AG04449 (cell line): ENCODE measurements around the gene BORCS8.

Experiments
- CTCF ChIA-PET: fragments of 350-600 bp; formaldehyde crosslinking; extraction: SDS; loops from one replicate; lab custom pipeline; 2021; ENCODE audit warnings: antibody characterized with exemption; lab: Yijun Ruan, JAX
- POLR2A ChIA-PET: fragments of 400-600, 350-600 bp; formaldehyde crosslinking; extraction: SDS; loops from one replicate; lab custom pipeline; 2020; ENCODE audit warnings: antibody characterized with exemption, inconsistent platforms; lab: Yijun Ruan, JAX
- DNase-seq: peaks from one replicate; pipeline ENCODE4 v3.0.0-alpha.2; 2010; ENCODE audit warnings: low read depth, low spot score
- H3K4me3 ChIP-seq: 2 replicates; pipeline ENCODE4 v1.5.1; 2011; ENCODE audit warnings: low read depth, mild to moderate bottlenecking, control low read depth, low read length
- TF ChIP-seq, protein P1 (sequence below): IDR thresholded peaks from one replicate; pipeline ENCODE4 v1.5.1; 2011; ENCODE audit warnings: mild to moderate bottlenecking, moderate library complexity, low read length, control low read depth, inconsistent platforms; ENCODE audit not compliant: insufficient read depth; ENCODE audit errors: missing control alignments

The BORCS8 gene

DNA sequence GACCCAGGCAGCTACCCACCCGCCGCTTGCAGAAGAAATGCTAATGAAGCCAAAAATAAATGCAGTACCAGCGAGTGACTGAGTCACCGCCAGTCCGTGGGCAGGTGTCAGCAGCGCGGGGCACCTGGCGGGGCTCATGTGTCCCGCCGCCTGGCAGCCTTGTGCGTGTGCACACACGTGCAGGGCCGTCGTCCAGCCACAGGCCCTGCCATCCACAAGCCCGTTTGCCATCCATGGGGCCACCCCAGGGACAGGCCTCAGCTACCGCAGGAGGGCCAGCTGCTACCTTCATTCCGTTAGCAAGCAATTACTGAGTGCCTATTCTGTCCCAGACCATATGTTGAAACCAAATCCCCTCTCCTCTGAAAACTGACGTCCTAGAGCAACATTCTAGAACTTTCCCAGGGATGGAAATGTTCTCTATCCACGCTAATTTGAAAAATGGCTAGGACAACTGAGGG, 40.3 kb upstream of the BORCS8 start:
- no peak for DNase-seq
- TF ChIP-seq, protein P1, sequence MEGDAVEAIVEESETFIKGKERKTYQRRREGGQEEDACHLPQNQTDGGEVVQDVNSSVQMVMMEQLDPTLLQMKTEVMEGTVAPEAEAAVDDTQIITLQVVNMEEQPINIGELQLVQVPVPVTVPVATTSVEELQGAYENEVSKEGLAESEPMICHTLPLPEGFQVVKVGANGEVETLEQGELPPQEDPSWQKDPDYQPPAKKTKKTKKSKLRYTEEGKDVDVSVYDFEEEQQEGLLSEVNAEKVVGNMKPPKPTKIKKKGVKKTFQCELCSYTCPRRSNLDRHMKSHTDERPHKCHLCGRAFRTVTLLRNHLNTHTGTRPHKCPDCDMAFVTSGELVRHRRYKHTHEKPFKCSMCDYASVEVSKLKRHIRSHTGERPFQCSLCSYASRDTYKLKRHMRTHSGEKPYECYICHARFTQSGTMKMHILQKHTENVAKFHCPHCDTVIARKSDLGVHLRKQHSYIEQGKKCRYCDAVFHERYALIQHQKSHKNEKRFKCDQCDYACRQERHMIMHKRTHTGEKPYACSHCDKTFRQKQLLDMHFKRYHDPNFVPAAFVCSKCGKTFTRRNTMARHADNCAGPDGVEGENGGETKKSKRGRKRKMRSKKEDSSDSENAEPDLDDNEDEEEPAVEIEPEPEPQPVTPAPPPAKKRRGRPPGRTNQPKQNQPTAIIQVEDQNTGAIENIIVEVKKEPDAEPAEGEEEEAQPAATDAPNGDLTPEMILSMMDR = no peak
- no peak overlapping the region for H3K4me3 ChIP-seq
- ChIA-PET CTCF (interaction anchor here (0.9 to 1.3 kb wide), 3 partner anchors 12 to 86 kb away, joined by 3 to 4 read pairs (median 4); no protein-coding TSS in a partner anchor), POLR2A (no interaction called here)

DNA sequence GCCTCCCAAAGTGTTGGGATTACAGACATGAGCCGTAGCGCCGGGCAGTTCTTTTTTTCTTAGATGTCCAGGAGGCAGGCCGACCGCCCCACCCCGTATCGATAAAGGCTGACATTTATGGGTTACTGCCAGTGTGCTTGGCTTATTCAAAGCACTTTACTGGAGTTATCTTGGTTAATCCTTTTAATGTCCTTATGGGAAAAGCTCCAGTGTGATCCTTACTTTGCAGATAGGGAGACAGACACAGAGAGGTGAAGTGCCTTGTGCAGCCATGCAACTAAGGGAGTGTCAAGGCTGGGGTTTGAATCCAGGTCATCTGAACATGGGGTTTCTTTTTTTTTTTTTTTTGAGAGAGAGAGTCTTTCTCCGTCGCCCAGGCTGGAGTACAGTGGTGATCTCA, 39.0 kb upstream of the BORCS8 start:
- ChIA-PET CTCF (interaction anchor here (1.3 kb wide), 1 partner anchor 85 kb away, joined by 3 read pairs; no protein-coding TSS in a partner anchor), POLR2A (no interaction called here)
- DNase-seq = no peak
- no peak overlapping the region for H3K4me3 ChIP-seq
- TF ChIP-seq, protein P1 = no peak

GRCh38 chr19:19229701-19230100, 37.7 kb upstream of the BORCS8 start:
- TF ChIP-seq, protein P1 = no peak
- ChIA-PET POLR2A (no interaction called here), CTCF (no interaction called here)
- no peak overlapping the region for H3K4me3 ChIP-seq
- DNase-seq = no peak

DNA sequence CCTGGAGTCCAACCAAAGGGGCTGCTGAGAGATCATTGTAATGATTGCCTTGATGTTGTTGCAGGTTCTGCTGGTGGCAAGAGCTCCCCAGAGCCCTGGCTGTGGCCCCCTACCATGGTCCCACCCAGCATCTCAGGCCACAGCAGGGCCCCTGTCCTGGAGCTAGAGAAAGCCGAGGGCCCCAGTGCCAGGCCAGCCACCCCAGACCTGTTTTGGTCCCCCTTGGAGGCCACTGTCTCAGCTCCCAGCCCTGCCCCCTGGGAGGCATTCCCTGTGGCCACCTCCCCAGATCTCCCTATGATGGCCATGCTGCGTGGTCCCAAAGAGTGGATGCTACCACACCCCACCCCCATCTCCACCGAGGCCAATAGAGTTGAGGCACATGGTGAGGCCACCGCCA, 35.3 kb upstream of the BORCS8 start:
- DNase-seq = no peak
- POLR2A ChIA-PET = interaction anchor here (0.7 kb wide), 1 partner anchor 24 kb away, joined by 3 read pairs; the partner anchor contains the start of gene NR2C2AP
- TF ChIP-seq, protein P1 = no peak
- CTCF ChIA-PET = interaction anchor here (1.1 kb wide), 1 partner anchor 15 kb away, joined by 3 read pairs; the partner anchor contains the start of gene NCAN
- no peak overlapping the region for H3K4me3 ChIP-seq

- H3K4me3 ChIP-seq = no peak overlapping the region
- TF ChIP-seq, protein P1 = no peak
- ChIA-PET POLR2A (interaction anchor here (0.7 kb wide), 1 partner anchor 23 kb away, joined by 3 read pairs; the partner anchor contains the start of gene NR2C2AP), CTCF (interaction anchor here (1.1 kb wide), 1 partner anchor 15 kb away, joined by 3 read pairs; the partner anchor contains the start of gene NCAN)
- DNase-seq = no peak
Measured at GRCh38 chr19:19226663-19227062, 34.7 kb upstream of the BORCS8 start.

DNA sequence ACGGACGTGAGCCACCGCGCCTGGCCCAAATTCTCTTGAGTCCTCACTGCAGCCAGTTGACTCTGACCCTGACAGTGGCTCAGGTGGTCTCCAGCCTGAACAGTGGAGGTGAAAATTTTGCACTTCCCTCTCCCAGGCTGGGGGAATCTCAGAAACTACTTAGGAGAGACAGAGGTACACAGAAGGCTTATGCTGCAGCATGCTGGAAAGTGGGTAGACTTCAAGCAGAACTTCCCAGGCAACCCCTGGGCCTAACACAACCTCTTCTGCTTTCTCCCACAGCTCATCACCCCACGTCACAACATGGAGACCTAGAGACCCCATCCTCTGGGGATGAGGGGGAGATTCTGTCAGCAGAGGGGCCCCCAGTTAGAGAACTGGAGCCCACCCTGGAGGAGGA, 34.3 kb upstream of the BORCS8 start:
- DNase-seq = no peak
- TF ChIP-seq, protein P1 = no peak
- H3K4me3 ChIP-seq = no peak overlapping the region
- ChIA-PET CTCF (interaction anchor here (0.7 to 3.1 kb wide), 4 partner anchors 9 to 79 kb away, joined by 3 to 16 read pairs (median 14); no protein-coding TSS in a partner anchor), POLR2A (no interaction called here)
